ENCODE data around the gene JUN.

DNA sequence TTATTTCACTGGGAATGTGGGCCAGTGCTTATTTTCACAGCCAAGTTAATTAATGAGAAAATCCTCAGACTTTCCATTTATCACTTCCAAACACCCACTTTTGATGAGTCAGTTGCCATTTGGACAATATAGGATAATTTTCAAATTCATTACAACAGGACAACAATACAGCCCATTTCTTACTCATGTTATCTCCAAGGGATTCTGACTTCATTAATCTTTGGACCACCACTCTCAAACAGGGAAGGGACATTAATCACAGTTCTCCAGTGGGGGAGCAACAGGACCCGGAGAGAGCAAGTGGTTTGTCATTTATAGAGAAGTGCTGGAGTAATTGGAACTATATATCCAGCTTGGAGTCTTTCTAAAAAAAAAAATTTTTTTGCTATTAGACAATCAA is 38.7 kb downstream of the JUN start:
- TF ChIP-seq EP300 (IDR thresholded peaks at IDR 0.05) (no peak), POLR2A (IDR thresholded peaks at IDR 0.05) (no peak)
- TF ChIP-seq, protein P1, sequence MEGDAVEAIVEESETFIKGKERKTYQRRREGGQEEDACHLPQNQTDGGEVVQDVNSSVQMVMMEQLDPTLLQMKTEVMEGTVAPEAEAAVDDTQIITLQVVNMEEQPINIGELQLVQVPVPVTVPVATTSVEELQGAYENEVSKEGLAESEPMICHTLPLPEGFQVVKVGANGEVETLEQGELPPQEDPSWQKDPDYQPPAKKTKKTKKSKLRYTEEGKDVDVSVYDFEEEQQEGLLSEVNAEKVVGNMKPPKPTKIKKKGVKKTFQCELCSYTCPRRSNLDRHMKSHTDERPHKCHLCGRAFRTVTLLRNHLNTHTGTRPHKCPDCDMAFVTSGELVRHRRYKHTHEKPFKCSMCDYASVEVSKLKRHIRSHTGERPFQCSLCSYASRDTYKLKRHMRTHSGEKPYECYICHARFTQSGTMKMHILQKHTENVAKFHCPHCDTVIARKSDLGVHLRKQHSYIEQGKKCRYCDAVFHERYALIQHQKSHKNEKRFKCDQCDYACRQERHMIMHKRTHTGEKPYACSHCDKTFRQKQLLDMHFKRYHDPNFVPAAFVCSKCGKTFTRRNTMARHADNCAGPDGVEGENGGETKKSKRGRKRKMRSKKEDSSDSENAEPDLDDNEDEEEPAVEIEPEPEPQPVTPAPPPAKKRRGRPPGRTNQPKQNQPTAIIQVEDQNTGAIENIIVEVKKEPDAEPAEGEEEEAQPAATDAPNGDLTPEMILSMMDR (IDR thresholded peaks at IDR 0.05), result no peak
